T1000 (cell line): ENCODE data around the gene ZNRD2.
"Not testable (repeated sequence)": the region's sequence is repeated elsewhere in the genome, so short reads cannot be mapped to it uniquely, and the experiment has no call there.

Source experiments
- DNase-seq: peaks from one replicate; lab custom pipeline; 2025; ENCODE audit warnings: mixed read lengths; lab: John Stamatoyannopoulos, UW

The ZNRD2 gene

GRCh38 chr11:65555693-65556231 is 14.5 kb upstream of the ZNRD2 start:
- peak; percentile 85 for DNase-seq

GRCh38 chr11:65556470-65557279 is 13.6 kb upstream of the ZNRD2 start:
- no peak for DNase-seq

GRCh38 chr11:65557280-65558001 is 12.8 kb upstream of the ZNRD2 start:
- DNase-seq = no peak

- DNase-seq = peak; percentile 49
These were observed 12.0 kb upstream of the ZNRD2 start, which contains the start of gene LTBP3 for GRCh38 chr11:65558002-65558929. LTBP3 (minus strand) TSS chr11:65558359; CDS start chr11:65557959, 400 bp downstream.

- no peak for DNase-seq
These were observed 11.3 kb upstream of the ZNRD2 start for GRCh38 chr11:65558930-65559509.

- DNase-seq = no peak
These were observed 10.7 kb upstream of the ZNRD2 start for GRCh38 chr11:65559535-65559934.

- peak; percentile 50 for DNase-seq
These were observed 10.2 kb upstream of the ZNRD2 start for GRCh38 chr11:65559951-65560537.

- peak; percentile 35 for DNase-seq
These were observed 9.5 kb upstream of the ZNRD2 start for GRCh38 chr11:65560555-65561418.

- no peak for DNase-seq
These were observed 8.3 kb upstream of the ZNRD2 start for GRCh38 chr11:65562020-65562419.

GRCh38 chr11:65562788-65563187 is 7.5 kb upstream of the ZNRD2 start:
- no peak for DNase-seq

GRCh38 chr11:65563601-65564000 is 6.7 kb upstream of the ZNRD2 start:
- DNase-seq = no peak

GRCh38 chr11:65564879-65565559 is 5.3 kb upstream of the ZNRD2 start:
- DNase-seq = not testable (repeated sequence)

GRCh38 chr11:65565624-65566453 is 4.4 kb upstream of the ZNRD2 start:
- DNase-seq = no peak

GRCh38 chr11:65569164-65569972 is 909 bp upstream of the ZNRD2 start:
- DNase-seq = no peak

- DNase-seq = no peak
These were observed 1.1 kb downstream of the ZNRD2 start for GRCh38 chr11:65571420-65571819.

GRCh38 chr11:65571940-65572339 is 1.7 kb downstream of the ZNRD2 start:
- DNase-seq = no peak

- peak; percentile 73 for DNase-seq
These were observed 2.2 kb downstream of the ZNRD2 start, which contains the start of gene FAM89B for GRCh38 chr11:65572356-65573051. FAM89B (plus strand) TSS chr11:65572538; CDS start chr11:65572670, 132 bp downstream.
